ENCODE results near the gene RASL12. TPM values are rescaled to one million over a fixed set of nuclear protein-coding genes. Genes with fewer than 3 reads are reported as not detected.

RASL12 gene
- total and polyA plus RNA-seq, 2 of the 4 experiments (the other 2 are of a cell fraction), result 0.18 to 0.22 TPM

GRCh38 chr15:65097651-65098263 lies 30.0 kb upstream of the RASL12 start:
- BruUV-seq (replicated peaks), result no TSS peak
- H3K9me3 ChIP-seq (ENCODE audit: control insufficient read depth, insufficient read depth, low read length), result no peaks in the 10 kb centered on the region
- H2BK20ac ChIP-seq (ENCODE audit: low read depth, low read length), result no peak overlapping the region
- H3K79me1 ChIP-seq (ENCODE audit: low read depth in 1 of 2, low read length in 2 of 2), result no peaks in the 10 kb centered on the region; a peak in 1 of 4 replicates
- DNase-seq (no peak), ATAC-seq (ENCODE audit: low read depth) (no peak)
- H2AK9ac ChIP-seq (replicated peaks; ENCODE audit: low read depth, low read length, poor library complexity), result no peak overlapping the region
- no peak overlapping the region for H4K91ac ChIP-seq (ENCODE audit: insufficient read depth, low read depth, low read length)
- TF ChIP-seq MAFK (IDR thresholded peaks at IDR 0.05; ENCODE audit: low read depth, low read length), result no peak
- TF ChIP-seq RAD21 (IDR thresholded peaks at IDR 0.05; ENCODE audit: low read length), result no peak
- no peak for TF ChIP-seq BHLHE40 (IDR thresholded peaks at IDR 0.05; ENCODE audit: low read depth, low read length)
- TF ChIP-seq MXI1 (IDR thresholded peaks at IDR 0.05; ENCODE audit: borderline replicate concordance, low read depth, low read length), result no peak
- no peak for TF ChIP-seq RFX5 (IDR thresholded peaks at IDR 0.05; ENCODE audit: low read depth, low read length)
- TF ChIP-seq SMC3 (IDR thresholded peaks at IDR 0.05; ENCODE audit: low read depth, low read length), result no peak
- TF ChIP-seq CTCF (conservative IDR thresholded peaks at IDR 0.05; ENCODE audit: low read depth, low read length), result no peak
- no peak for TF ChIP-seq CHD1 (IDR thresholded peaks at IDR 0.05; ENCODE audit: low read depth, low read length)
- no peak for TF ChIP-seq ELK1 (IDR thresholded peaks at IDR 0.05; ENCODE audit: borderline replicate concordance, low read depth, low read length)
- no peak for TF ChIP-seq USF2 (IDR thresholded peaks at IDR 0.05; ENCODE audit: low read depth, low read length)
- dilution Hi-C loops (cut with HindIII; ENCODE audit: low sequenced_read_pairs, unreplicated experiment) (no loop called here), intact Hi-C loops (cut with micrococcal nuclease) (no loop called here), in situ Hi-C loops (cut with MboI; ENCODE audit: low sequenced_read_pairs) (no loop called here)
- no peak overlapping the region for H2BK120ac ChIP-seq (ENCODE audit: low read depth, low read length)
- no peak overlapping the region for H2BK5ac ChIP-seq (ENCODE audit: low read depth, low read length, poor library complexity, severe bottlenecking)
- ChIA-PET CTCF (no interaction called here), POLR2A (ENCODE audit: unreplicated experiment) (no interaction called here)
- H4K8ac ChIP-seq (ENCODE audit: low read depth in 2 of 2, low read length in 2 of 2), result no peak overlapping the region
- no peak overlapping the region for H3K4me2 ChIP-seq (ENCODE audit: low read depth, low read length)
- no peaks in the 10 kb centered on the region for H3K9me1 ChIP-seq (ENCODE audit: insufficient read depth, low read length)
- H3K9ac ChIP-seq (ENCODE audit: low read depth, low read length), result no peak overlapping the region
- no peak overlapping the region for H3K56ac ChIP-seq (ENCODE audit: extremely low read depth, insufficient read depth, low read length)
- no peaks in the 10 kb centered on the region; the same call in 1 of the 2 replicates for H4K20me1 ChIP-seq (ENCODE audit: insufficient read depth, low read length)
- no peak overlapping the region for H2BK15ac ChIP-seq (ENCODE audit: low read depth, low read length)
- no peak overlapping the region for H3K4ac ChIP-seq (ENCODE audit: low read depth, low read length)
- no peak overlapping the region for H2AFZ ChIP-seq (replicated peaks; ENCODE audit: low read length, poor library complexity)
- peaks cover 28% of the 10 kb centered on the region for H3K36me3 ChIP-seq (ENCODE audit: control insufficient read depth, insufficient read depth, low read length)
- no peak overlapping the region for H2AK5ac ChIP-seq (ENCODE audit: low read depth, low read length)
- no peaks in the 10 kb centered on the region for H3K27me3 ChIP-seq (ENCODE audit: control insufficient read depth, insufficient read depth, low read length)
- H3K4me1 ChIP-seq (ENCODE audit: control insufficient read depth, insufficient read depth, low read length), result peaks cover 2% of the 10 kb centered on the region; the same call in 1 of the 2 replicates
- H3K27ac ChIP-seq (ENCODE audit: insufficient read depth, low read length), result no peak overlapping the region
- no peak overlapping the region for H3K23ac ChIP-seq (ENCODE audit: low read depth, low read length)
- no peak overlapping the region for H3K14ac ChIP-seq (replicated peaks; ENCODE audit: low read depth, low read length)
- H3K18ac ChIP-seq (ENCODE audit: low read depth, low read length), result no peak overlapping the region
- H4K5ac ChIP-seq (ENCODE audit: low read depth, low read length), result no peak overlapping the region
- H3K4me3 ChIP-seq (ENCODE audit: insufficient read depth, low read depth, low read length), result no peak overlapping the region
- WGBS, 2 experiments (ENCODE audit: extremely low coverage in 2 of 2, insufficient read length in 1 of 2), result 100% methylated on average over 1 of the region's 7 CpGs; no CpG with 5 or more reads in 1 of the 2 experiments

All from IMR-90 (cell line).